HG02623 (cell line): ENCODE measurements around the gene AGFG1.
"Not testable (repeated sequence)": the region's sequence is repeated elsewhere in the genome, so short reads cannot be mapped to it uniquely, and the experiment has no call there.

Experiments
- ATAC-seq: cut with Tn5 transposase; IDR thresholded peaks from one replicate; pipeline ENCODE4 v1.9.1; 2021; ENCODE audit warnings: moderate library complexity; ENCODE audit not compliant: unreplicated experiment

Gene AGFG1

GRCh38 chr2:227493524-227493923 lies 21.6 kb downstream of the AGFG1 start:
- no peak for ATAC-seq

DNA sequence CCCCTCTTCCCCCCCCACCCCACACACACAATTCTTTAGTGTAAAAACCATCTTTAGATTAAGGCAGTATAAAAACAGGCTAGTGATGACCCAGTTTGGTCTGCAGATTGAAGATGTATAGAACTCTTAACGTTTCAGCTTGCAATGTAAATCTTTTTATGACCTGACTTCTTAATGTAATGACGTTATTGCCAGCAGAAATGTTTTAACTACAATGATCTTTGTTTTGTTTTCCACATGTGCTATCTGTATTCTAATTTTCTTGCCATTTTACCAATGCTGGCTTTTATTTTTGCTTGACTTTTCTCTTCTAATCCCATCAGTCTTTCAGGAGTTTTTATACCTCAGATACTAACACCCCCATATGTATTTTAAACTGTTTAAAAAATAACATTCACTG lies 25.2 kb downstream of the AGFG1 start:
- no peak for ATAC-seq

DNA sequence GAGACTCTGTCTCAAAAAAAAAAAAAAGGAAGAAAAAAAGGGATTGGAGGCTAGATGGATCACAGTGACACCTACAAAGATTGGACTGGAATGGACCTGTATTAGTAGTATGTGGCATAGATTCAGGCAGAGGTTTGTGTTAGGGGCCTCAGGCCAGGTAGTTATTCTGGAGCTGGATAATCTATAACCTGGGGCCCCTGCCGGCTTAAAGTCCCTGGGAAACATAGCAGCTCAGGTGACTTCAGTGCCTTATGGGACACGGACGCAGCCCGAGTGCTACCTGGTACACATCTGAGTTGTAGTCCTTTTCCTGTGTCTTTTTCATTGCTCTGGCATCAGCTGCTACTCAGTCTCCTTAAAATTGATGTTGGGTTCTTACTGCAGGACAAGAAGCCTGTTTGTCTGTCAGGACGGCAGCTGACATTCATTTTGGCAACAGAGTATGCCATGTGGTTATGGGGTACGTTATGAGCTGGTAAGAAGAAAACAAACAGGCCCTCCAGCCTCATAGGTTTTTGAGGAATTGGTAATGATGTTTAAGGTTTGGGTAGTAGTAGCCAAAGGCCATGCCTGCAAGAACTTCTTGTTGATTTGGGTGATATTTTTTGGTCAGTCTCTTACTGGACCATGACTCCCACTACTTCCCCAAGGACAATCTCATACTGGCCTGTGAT lies 27.8 kb downstream of the AGFG1 start:
- ATAC-seq: no peak

GRCh38 chr2:227500301-227500630 lies 28.3 kb downstream of the AGFG1 start:
- ATAC-seq: no peak

DNA sequence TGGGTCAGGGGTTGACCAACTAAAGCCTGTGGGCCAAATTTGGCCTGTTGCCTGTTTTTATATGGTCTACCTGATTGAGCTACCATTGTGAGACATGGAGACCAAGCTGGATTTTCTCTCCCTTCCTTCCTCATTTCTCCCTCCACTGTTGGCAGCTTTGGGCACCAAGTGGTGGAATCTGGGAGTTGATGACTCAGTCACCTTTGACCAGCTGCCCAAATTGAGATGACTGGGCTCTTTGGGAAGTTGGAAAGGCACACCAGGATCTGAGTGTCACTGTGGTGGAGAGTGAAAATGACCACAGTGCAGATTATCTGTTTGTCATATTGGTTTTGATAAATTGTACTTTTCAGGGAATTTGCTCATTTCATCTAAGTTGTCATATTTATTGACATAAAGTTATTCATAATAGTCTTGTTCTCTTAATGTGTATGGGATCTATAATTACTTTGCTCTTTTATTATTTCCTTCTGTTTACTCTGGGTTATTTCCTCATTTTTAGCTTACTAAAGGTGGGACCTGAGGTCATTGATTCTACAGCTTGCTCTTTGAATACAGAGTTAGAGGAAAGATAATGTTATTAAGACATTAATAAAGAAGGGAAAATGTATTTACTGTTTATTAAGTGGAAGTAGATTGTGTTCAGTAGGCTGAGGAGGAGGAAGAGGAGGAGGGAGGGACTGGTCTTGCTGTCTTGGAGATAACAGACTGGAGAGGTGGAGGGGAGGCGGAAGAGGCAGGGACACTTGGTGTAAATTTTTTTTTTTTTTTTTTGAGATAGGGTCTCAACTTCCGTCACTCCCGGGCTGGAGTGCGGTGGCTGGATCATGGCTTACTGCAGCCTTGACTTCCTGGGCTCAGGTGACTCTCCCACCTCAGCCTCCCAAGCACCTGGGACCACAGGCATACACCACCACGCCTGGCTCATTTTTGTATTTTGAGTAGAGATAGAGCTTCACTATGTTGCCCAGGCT lies 31.8 kb downstream of the AGFG1 start:
- ATAC-seq: no peak

DNA sequence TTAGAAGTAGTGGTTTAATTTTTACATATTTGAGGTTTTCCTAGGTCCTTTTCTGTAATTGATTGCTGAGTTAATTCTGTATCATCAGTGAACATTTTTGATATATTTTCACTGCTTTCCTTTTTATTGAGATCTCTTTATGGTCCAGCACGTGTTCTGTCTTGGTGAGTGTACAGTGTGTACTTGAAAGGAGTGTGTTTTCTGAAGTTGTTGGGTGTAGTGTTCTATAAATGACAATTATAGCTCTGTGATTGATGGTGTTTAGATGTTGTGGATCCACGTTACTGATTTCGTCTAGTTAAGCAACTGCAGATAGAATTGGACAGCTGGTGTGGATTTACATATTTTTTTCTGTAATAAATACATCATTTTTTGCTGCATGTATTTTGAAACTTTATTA lies 32.7 kb downstream of the AGFG1 start:
- ATAC-seq: no peak

- no peak for ATAC-seq
Observed at GRCh38 chr2:227506456-227506855, 34.5 kb downstream of the AGFG1 start.

GRCh38 chr2:227507963-227508362 lies 36.0 kb downstream of the AGFG1 start:
- ATAC-seq: no peak

DNA sequence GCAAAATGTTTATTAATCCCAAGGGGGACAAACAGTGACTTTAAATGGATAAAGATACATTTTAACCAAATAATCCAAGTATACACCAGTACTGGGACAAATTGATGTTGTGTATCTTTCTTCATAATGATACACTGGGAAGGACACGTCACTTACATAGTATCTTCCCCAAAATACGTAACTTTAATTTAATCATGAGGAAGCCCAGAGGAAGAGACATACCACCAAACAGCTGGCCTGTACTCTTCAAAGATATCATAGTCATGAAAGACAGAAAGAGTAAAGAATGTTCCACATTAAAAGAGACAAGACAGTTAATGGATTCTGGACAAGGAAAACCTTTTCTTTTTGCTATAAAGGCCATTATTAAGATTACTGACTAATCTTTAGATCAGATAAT lies 37.1 kb downstream of the AGFG1 start:
- no peak for ATAC-seq

DNA sequence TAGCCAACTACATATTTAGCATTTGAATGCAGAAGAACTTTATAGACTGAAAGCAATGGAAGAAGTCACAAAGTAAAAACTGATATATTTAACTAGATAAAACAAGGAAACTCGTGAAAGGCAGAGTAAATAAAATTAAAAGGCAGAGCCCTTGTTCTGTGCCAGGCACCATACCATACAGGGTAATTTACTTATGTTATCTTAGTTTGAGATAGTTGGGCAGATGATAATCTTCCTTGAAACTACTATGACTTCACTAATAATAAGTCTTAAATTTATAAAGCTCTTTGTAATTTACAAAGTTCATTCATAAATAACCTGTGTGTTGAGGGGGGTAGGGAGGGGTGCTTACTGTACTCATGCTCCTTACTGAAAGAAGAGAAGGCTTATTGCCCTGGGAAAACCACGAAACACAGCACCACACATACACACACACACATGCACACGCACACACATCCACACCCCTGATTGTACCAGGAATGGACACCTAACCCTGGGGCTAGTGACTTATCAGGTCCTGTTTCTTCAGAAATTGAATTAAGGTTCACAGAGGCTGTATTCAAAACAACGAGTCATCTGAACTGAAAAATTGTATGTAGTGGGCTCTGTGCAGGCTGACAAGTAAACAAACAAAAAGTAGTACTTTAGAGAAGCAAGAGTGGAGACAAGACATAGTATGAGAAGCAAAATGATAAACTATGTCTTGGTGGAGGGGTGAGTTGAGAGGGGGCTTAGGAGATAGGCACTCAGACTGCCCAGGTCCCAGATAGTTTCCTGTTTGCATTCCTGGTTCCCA lies 38.1 kb downstream of the AGFG1 start:
- no peak for ATAC-seq

- ATAC-seq: no peak
Observed at GRCh38 chr2:227510620-227510958, 38.6 kb downstream of the AGFG1 start.

- ATAC-seq: no peak
Observed at GRCh38 chr2:227511239-227511930, 39.4 kb downstream of the AGFG1 start.

GRCh38 chr2:227511955-227512354 lies 40.0 kb downstream of the AGFG1 start:
- no peak for ATAC-seq

DNA sequence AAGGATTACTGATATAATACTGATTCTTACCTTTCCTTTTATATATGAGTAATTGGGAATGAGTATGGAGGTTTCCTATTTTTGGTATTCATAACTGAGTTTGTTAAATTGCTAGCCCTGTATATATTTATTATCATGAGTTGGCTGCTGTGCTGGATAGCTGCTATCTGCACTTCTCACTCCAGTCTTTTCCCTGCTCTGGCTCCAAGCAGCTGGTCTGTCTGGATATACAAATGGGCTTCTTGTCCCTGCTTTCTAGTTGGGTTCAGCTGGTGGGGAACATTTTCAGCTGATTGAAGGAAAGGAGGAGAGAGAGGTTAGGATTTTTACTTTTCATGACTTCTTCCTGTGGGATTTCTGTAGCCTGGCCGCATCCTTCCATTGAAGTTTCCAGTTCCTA lies 41.2 kb downstream of the AGFG1 start:
- no peak for ATAC-seq

DNA sequence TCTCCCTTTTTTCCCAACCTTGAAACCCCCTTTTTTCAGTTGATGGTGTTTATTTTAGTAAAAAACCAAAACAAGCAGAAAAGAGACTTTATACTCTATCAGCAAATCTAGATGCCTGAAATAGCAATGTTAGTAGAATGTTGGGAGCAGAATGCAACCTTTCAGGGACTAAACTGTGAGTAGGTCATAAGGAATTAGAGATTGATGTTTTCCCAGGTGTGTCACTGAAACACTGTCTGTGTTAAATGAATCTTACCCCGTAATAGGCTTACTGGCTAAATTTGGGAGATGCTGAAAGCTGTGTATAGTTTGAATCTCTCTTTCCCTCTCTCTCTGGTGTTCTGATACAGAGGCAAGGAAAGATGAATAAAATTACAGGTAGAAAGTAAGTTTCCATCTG lies 43.8 kb downstream of the AGFG1 start:
- no peak for ATAC-seq

DNA sequence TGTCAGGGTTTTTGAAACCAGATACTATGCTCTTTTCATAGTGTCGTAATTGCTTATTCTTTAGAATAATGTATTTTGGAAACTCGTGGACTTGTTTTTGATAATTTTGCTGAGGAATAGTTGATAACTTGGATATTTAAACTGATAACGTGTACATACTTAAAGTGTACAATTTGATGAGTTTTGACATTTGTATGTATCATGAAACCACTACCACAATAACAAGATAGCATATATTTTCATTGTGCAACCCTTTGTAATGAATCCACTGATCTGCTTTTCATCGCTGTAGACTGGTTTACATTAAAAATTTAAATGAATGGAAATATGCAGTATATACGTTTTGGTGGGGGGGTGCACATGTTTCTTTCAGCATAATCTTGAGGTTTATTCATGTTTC lies 45.8 kb downstream of the AGFG1 start:
- no peak for ATAC-seq

DNA sequence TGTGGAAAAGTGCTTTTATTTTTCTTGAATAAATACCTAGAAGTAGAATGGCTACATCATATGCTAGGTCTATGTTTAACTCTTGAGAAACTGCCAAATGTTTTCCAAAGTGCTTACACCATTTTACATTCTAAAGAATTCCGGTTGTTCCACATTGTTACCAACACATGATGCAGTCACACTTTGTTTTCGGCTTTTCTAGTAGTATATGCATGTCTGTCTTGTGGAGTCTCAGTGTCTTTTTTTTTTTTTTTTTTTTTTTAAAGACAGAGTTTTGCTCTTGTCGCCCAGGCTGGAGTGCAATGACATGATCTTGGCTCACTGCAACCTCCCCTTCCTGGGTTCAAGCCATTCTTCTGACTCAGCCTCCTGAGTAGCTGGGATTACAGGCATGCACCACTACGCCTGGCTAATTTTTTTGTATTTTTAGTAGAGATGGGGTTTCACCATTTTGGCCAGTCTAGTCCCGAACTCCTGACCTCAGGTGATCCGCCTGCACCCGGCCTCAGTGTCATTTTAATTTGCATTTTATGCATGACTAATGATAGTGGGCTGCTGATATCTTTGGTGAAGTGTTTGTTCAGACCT lies 46.4 kb downstream of the AGFG1 start:
- not testable (repeated sequence) for ATAC-seq

DNA sequence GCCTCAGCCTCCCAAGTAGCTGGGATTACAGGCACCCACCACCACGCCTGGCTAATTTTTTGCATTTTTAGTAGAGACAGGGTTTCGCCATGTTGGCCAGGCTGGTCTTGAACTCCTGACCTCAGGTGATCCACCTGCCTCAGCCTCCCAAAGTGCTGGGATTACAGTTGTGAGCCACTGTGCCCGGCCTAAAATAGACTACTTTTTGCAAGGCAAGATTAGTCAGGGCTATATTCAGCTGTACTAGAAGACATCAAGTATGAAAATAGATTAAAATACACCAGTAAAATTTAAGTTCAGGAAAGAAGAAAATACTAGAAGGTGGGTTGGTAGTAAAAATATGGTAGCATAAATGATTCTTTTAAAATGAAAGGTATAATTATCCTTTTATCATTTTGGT lies 49.2 kb downstream of the AGFG1 start:
- not testable (repeated sequence) for ATAC-seq

DNA sequence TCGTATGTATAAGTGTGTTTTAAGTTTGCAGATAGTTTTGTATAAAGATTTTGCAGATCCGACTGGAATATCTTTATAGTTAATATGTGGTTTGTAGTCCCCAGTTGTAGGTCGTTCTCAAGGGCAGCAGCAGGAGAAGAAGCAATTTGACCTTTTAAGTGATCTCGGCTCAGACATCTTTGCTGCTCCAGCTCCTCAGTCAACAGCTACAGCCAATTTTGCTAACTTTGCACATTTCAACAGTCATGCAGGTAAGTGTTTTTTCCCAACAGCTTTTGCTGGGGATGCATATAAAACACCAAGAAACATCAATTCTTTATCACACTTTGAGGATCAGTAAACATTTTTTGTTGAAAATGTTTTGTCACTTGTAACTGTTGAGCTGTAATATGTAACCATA lies 52.7 kb downstream of the AGFG1 start:
- no peak for ATAC-seq

- ATAC-seq: no peak
Observed at GRCh38 chr2:227527351-227527750, 55.4 kb downstream of the AGFG1 start.

DNA sequence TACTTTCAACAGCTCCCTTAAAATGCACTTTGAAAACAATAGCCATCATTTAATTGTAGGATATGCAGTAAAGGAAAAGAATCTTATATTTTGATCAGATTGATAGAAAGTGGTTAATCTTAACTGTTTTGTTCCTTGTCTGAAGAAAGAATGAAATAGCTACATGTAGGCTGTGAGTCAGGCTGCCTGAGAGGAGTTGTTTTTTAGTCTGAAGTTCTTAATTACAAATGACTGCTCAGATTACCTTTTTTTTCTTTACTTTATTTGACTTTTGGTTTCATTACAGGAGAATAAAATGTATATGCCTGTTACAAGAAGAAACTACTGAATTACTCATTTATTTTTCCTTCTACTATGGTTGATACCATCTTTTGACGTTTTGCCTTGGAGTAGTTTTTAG lies 56.8 kb downstream of the AGFG1 start:
- ATAC-seq: no peak
